ENCODE measurements around the gene UQCC3. TPM values are rescaled to one million over a fixed set of nuclear protein-coding genes. Genes with fewer than 3 reads are reported as not detected.

The UQCC3 gene, protein sequence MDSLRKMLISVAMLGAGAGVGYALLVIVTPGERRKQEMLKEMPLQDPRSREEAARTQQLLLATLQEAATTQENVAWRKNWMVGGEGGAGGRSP
- 7.9 and 10.1 TPM in 2 replicates for total RNA-seq (2013; cell fraction: nucleolus; rRNA removed)
- total RNA-seq (2014; rRNA removed) (16.3 and 18.2 TPM in 2 replicates), total RNA-seq (2014; rRNA removed; fragmentation: Illumina TruSeq; extraction: Trizol) (3.6 and 4.6 TPM in 2 replicates), total RNA-seq (2021) (9.4 and 10.5 TPM in 2 replicates), polyA plus RNA-seq (2011; rRNA removed) (2.6 and 5.9 TPM in 2 replicates), polyA plus RNA-seq (2014; fragmentation: Illumina TruSeq; extraction: Trizol) (0.35 and 1.3 TPM in 2 replicates), polyA plus RNA-seq (2014; fragmentation: Nextera tagmentation; extraction: Ambion mirVana) (1 to 10 TPM; 2.0 to 4.6 TPM), polyA plus RNA-seq (2014; rRNA removed) (15.5 and 21.4 TPM in 2 replicates), polyA plus RNA-seq (2016; fragmentation: Nextera tagmentation; extraction: Ambion mirVana) (10 to 100 TPM; 18.1 to 20.5 TPM), polyA minus RNA-seq (2011; rRNA and poly(A)+ RNA removed) (2.3 and 4.4 TPM in 2 replicates), Bru-seq, nascent RNA (percentile 62 among the genes with signal in this experiment), BruChase-seq, experiment 1, labeled RNA remaining after a 6-hour chase (percentile 55 among the genes with signal in this experiment), BruChase-seq, experiment 2, labeled RNA remaining after a 2-hour chase (percentile 57 among the genes with signal in this experiment)
- polyA plus RNA-seq (2011; ENCODE audit: low read depth): 1.4 TPM
- 9.1 and 11.4 TPM in 2 replicates for polyA plus RNA-seq (2011; cell fraction: cytosol; rRNA removed)
- 4.7 and 5.2 TPM in 2 replicates for polyA plus RNA-seq (2011; cell fraction: nucleus; rRNA removed)
- 6.7 and 8.6 TPM in 2 replicates for polyA plus RNA-seq (2012)
- 2.9 and 3.8 TPM in 2 replicates for polyA minus RNA-seq (2011; cell fraction: cytosol; rRNA and poly(A)+ RNA removed)
- polyA minus RNA-seq (2011; cell fraction: nucleus; rRNA and poly(A)+ RNA removed): 5.3 and 7.0 TPM in 2 replicates
- long read RNA-seq, experiment 1, transcript UQCC3-201 (2 exons, 1,947 nt): major isoform, 14 of 17 reads
- long read RNA-seq, experiment 1, partial matches to known transcripts: 0 of 17 reads
- long read RNA-seq, experiment 1, other reads (novel, unspliced or antisense): 3 of 17 reads
- long read RNA-seq, experiment 2, transcript UQCC3-201 (2 exons, 1,947 nt): major isoform, 26 of 27 reads
- long read RNA-seq, experiment 2, partial matches to known transcripts: 0 of 27 reads
- long read RNA-seq, experiment 2, other reads (novel, unspliced or antisense): 1 of 27 reads

DNA sequence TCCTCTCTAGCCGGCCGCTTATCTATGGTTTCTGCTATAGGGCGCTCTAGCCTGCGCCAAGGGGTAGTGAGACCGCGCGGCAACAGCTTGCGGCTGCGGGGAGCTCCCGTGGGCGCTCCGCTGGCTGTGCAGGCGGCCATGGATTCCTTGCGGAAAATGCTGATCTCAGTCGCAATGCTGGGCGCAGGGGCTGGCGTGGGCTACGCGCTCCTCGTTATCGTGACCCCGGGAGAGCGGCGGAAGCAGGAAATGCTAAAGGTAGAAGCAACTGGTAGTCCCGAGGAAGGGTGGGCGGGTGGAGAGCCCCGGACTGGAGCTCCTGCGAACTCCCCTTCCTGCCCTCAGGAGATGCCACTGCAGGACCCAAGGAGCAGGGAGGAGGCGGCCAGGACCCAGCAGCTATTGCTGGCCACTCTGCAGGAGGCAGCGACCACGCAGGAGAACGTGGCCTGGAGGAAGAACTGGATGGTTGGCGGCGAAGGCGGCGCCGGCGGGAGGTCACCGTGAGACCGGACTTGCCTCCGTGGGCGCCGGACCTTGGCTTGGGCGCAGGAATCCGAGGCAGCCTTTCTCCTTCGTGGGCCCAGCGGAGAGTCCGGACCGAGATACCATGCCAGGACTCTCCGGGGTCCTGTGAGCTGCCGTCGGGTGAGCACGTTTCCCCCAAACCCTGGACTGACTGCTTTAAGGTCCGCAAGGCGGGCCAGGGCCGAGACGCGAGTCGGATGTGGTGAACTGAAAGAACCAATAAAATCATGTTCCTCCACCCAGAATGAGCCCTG is at the start of gene UQCC3, which contains the start of gene LBHD1:
Gene UQCC3, plus strand, starts transcription at position 66 of the 782 bp plus-strand sequence. Its CDS starts 73 bp downstream, at position 139.
Gene LBHD1, minus strand, starts transcription at position 660 of the 782 bp plus-strand sequence. CDS start 2,236 bp downstream, outside the sequence.
- TSS peak; percentile 78 for BruUV-seq (replicated peaks)
- SMC1A ChIA-PET (ENCODE audit: uncharacterized antibody, unreplicated experiment): interaction anchor here (0.8 to 2.2 kb wide), 7 partner anchors 9 to 277 kb away, joined by 3 to 9 read pairs (median 4); partner anchors contain the start of gene TUT1
- Histone ChIP-seq H3K27ac (ENCODE audit: control insufficient read depth, insufficient read depth) (peak within 1 kb of the TSS; percentile 75), H3K4me1 (ENCODE audit: control insufficient read depth, insufficient read depth, low read length) (peaks cover 19% of the 10 kb centered on the region), H3K36me3 (ENCODE audit: control insufficient read depth in 2 of 2, insufficient read depth in 2 of 2, low read length in 1 of 2) (peaks cover 0 to 9% of the 10 kb centered on the region in 2 experiments; a peak in 1 of 4 replicates), H2AFZ (ENCODE audit: control insufficient read depth, low read depth, low read length) (peak within 1 kb of the TSS; percentile 75), H4K20me1 (ENCODE audit: control insufficient read depth, insufficient read depth) (no peaks in the 10 kb centered on the region; the same call in 1 of the 2 replicates), H3K79me2 (ENCODE audit: control insufficient read depth, insufficient read depth, low read length) (peaks cover 46% of the 10 kb centered on the region), H3K4me3 (peak within 1 kb of the TSS; percentile 88), H3K27me3 (replicated peaks in 1 of 2; ENCODE audit: control insufficient read depth in 2 of 2, insufficient read depth in 2 of 2, low read length in 1 of 2) (no peaks in the 10 kb centered on the region), H3K9ac (ENCODE audit: control insufficient read depth, insufficient read depth, low read length) (peak within 1 kb of the TSS; percentile 87), H3K4me2 (ENCODE audit: control insufficient read depth, insufficient read depth) (peak within 1 kb of the TSS; percentile 64), H3K9me3 (replicated peaks; ENCODE audit: control insufficient read depth, insufficient read depth, low read length) (no peaks in the 10 kb centered on the region)
- intact Hi-C loops (cut with micrococcal nuclease; ENCODE audit: unreplicated experiment) (loop anchor here (2.0 to 5.0 kb wide), 3 partner anchors 59 to 191 kb away; partner anchors contain the start of genes EML3, ROM1 and TUT1), in situ Hi-C loops (cut with MboI) (no loop called here)
- RAD21 ChIA-PET (ENCODE audit: unreplicated experiment): interaction anchor here (0.8 to 2.7 kb wide), 12 partner anchors 9 to 129 kb away, joined by 3 to 14 read pairs (median 4); partner anchors contain the start of genes B3GAT3, HNRNPUL2, MTA2 and TTC9C
- 2% methylated on average over 59 of the region's 59 CpGs for WGBS (ENCODE audit: insufficient coverage, insufficient replicate concordance, low lambda C conversion rate, missing lambda C conversion rate)
- peak; percentile 89 for ATAC-seq
- FAIRE-seq: peak; percentile 93
- no peak for DNase-seq (ENCODE audit: low read depth, low spot score)
- POLR2A ChIA-PET: interaction anchor here (0.6 to 16.2 kb wide), 26 partner anchors 9 to 1569 kb away, joined by 3 to 295 read pairs (median 6); partner anchors contain the start of genes B3GAT3, EEF1G, FKBP2 and GANAB
- CTCF ChIA-PET: interaction anchor here (0.8 to 1.5 kb wide), 9 partner anchors 10 to 290 kb away, joined by 3 to 5 read pairs (median 3); partner anchors contain the start of gene TUT1
- TF ChIP-seq TBL1XR1 (IDR thresholded peaks at IDR 0.05; ENCODE audit: low read depth, low read length) (no peak; the same call in 1 of the 2 replicates), KDM1A (IDR thresholded peaks at IDR 0.05; ENCODE audit: borderline replicate concordance) (no peak), PML (IDR thresholded peaks at IDR 0.05; ENCODE audit: low read length) (peak; percentile 90)
- TF ChIP-seq, protein P1, sequence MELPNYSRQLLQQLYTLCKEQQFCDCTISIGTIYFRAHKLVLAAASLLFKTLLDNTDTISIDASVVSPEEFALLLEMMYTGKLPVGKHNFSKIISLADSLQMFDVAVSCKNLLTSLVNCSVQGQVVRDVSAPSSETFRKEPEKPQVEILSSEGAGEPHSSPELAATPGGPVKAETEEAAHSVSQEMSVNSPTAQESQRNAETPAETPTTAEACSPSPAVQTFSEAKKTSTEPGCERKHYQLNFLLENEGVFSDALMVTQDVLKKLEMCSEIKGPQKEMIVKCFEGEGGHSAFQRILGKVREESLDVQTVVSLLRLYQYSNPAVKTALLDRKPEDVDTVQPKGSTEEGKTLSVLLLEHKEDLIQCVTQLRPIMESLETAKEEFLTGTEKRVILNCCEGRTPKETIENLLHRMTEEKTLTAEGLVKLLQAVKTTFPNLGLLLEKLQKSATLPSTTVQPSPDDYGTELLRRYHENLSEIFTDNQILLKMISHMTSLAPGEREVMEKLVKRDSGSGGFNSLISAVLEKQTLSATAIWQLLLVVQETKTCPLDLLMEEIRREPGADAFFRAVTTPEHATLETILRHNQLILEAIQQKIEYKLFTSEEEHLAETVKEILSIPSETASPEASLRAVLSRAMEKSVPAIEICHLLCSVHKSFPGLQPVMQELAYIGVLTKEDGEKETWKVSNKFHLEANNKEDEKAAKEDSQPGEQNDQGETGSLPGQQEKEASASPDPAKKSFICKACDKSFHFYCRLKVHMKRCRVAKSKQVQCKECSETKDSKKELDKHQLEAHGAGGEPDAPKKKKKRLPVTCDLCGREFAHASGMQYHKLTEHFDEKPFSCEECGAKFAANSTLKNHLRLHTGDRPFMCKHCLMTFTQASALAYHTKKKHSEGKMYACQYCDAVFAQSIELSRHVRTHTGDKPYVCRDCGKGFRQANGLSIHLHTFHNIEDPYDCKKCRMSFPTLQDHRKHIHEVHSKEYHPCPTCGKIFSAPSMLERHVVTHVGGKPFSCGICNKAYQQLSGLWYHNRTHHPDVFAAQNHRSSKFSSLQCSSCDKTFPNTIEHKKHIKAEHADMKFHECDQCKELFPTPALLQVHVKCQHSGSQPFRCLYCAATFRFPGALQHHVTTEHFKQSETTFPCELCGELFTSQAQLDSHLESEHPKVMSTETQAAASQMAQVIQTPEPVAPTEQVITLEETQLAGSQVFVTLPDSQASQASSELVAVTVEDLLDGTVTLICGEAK (IDR thresholded peaks at IDR 0.05; ENCODE audit: borderline replicate concordance): peak; percentile 86; the same call in 1 of the 2 replicates
- TF ChIP-seq, protein P2, sequence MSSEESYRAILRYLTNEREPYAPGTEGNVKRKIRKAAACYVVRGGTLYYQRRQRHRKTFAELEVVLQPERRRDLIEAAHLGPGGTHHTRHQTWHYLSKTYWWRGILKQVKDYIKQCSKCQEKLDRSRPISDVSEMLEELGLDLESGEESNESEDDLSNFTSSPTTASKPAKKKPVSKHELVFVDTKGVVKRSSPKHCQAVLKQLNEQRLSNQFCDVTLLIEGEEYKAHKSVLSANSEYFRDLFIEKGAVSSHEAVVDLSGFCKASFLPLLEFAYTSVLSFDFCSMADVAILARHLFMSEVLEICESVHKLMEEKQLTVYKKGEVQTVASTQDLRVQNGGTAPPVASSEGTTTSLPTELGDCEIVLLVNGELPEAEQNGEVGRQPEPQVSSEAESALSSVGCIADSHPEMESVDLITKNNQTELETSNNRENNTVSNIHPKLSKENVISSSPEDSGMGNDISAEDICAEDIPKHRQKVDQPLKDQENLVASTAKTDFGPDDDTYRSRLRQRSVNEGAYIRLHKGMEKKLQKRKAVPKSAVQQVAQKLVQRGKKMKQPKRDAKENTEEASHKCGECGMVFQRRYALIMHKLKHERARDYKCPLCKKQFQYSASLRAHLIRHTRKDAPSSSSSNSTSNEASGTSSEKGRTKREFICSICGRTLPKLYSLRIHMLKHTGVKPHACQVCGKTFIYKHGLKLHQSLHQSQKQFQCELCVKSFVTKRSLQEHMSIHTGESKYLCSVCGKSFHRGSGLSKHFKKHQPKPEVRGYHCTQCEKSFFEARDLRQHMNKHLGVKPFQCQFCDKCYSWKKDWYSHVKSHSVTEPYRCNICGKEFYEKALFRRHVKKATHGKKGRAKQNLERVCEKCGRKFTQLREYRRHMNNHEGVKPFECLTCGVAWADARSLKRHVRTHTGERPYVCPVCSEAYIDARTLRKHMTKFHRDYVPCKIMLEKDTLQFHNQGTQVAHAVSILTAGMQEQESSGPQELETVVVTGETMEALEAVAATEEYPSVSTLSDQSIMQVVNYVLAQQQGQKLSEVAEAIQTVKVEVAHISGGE (CRISPR knock-in tag; IDR thresholded peaks at IDR 0.05): no peak
- TF ChIP-seq, protein P3, sequence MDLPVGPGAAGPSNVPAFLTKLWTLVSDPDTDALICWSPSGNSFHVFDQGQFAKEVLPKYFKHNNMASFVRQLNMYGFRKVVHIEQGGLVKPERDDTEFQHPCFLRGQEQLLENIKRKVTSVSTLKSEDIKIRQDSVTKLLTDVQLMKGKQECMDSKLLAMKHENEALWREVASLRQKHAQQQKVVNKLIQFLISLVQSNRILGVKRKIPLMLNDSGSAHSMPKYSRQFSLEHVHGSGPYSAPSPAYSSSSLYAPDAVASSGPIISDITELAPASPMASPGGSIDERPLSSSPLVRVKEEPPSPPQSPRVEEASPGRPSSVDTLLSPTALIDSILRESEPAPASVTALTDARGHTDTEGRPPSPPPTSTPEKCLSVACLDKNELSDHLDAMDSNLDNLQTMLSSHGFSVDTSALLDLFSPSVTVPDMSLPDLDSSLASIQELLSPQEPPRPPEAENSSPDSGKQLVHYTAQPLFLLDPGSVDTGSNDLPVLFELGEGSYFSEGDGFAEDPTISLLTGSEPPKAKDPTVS (IDR thresholded peaks at IDR 0.05; ENCODE audit: low read depth, low read length): no peak
